NCI-H1694 treated with DMSO at 0.1 percent for 48 hours (cell line): Measurements from ENCODE around the gene MRPL49.
"Not testable (repeated sequence)": the region's sequence is repeated elsewhere in the genome, so short reads cannot be mapped to it uniquely, and the experiment has no call there.

Experiments
- DNase-seq: peaks from one replicate; lab custom pipeline; 2025; lab: John Stamatoyannopoulos, UW

MRPL49 gene

DNA sequence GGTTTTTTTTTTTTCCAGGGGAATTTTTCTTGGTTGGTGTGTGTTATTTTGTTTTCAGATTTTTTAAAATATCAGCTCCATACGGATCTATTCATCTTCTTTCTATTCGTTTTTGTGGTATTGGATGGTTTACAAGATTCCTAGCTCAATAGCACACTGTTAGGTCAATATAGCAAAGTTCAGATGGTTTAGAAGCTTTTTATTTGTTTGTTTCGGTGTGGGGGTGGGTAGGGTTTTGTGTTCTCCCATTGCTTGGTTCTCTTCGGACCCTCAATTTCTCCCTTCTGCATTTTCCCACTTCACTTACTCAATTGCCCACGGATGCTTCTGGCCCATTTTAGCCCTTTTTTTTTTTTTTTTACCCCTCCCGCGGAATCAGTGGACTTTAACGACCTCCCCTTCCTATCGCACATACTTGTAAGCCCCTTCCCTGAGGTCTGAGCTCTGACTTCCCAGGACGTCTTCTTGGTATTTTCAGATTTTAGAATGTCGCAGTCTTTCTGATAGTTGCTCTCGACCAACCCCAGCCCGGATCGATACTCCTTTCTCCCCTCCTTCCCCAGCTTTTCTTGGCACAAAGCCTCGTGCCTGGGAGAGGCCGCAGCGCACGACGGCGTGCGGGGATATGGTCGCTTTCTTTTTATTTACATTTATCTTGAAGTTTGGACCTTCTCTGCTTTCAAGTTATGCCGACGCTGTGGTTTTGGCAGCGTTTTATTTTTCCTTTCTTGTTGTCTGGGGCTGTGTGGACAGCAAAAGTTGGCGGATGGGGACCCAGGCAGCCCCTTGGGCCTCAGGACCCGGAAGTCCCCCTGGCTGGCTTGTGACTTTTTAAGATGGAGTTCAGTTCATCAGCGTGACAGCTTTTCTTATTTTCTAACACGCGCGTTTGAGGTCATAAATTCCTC lies 43.5 kb downstream of the MRPL49 start:
- no peak for DNase-seq

DNA sequence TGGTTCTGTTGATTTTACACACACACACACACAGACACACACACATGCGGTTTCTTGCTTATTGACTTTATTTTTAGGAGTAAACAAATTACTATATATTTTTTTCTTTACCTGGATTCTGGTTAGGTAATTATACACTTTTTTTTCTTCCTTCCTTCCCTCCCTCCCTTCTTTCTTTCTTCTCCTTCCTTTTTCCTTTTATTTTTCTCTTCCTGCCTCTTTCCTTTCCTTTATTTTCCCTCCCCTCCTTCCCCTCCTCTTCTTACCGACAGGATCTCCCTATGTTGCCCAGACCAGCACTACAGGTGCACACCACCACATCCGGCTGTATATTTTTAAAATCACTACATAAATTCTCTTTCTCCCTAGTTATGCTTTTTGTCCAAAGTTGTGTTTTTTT lies 44.8 kb downstream of the MRPL49 start:
- DNase-seq, result no peak

- DNase-seq, result no peak
Observed at GRCh38 chr11:65167656-65168055, 45.5 kb downstream of the MRPL49 start.

- no peak for DNase-seq
Observed at GRCh38 chr11:65169164-65169641, 47.1 kb downstream of the MRPL49 start.

DNA sequence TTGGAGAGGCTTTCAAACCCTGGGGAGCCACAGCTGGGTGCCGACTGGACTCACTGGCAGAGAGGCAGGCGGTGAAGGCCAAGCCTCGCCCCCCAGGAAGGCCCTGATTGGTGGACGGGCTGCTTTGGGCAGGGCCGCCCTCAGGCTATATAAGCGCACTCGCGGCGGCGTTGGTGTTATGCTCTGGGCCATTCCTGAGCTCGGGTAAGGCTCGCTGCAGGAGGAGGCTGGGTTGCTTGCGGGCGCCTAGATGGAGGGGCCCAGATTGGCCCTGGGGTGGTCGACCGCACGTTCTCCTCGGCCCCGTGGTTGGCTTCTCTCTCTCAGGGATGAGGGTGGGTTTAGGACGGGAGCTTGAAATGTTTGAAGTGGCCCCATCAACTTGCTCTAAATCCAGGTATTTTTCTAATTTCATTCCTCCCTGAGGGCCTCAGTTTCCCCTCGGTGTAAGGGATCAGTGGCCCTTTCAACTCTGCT lies 48.0 kb downstream of the MRPL49 start, which contains the start of gene SPDYC:
Gene SPDYC (plus strand): TSS at position 176 of the 477 bp plus-strand sequence. CDS start 1,125 bp downstream, outside the sequence.
- no peak for DNase-seq

- no peak for DNase-seq
Observed at GRCh38 chr11:65172600-65172999, 50.5 kb downstream of the MRPL49 start.

DNA sequence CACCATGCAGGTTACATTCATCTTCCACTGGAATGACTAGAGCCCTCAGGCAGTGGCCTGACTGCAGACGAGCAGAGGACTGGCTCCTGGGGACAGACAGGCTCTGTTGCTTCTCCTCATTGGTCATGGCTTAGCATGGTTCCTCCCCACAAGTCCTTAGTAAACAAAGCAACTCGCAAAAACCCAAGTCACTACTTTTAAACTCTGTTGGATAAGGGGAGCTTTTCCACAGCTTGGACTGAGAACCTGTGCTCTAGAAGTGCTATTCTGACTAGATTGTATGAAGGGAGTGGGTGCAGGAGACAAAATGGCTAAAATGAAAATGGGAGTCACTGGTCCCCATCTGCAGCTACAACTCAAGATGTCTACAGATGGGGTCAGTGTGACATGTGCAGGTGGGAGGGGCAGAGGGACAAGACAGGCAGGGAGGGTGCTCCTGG lies 52.5 kb downstream of the MRPL49 start:
- DNase-seq, result not testable (repeated sequence)
